Activated CD8-positive, alpha-beta T cell treated with anti-CD3 and anti-CD28 coated beads for 36 hours (primary cell): Measurements from ENCODE around the gene SLC29A1. TPM values are rescaled to one million over a fixed set of nuclear protein-coding genes. Genes with fewer than 3 reads are reported as not detected.

Experiments
- ATAC-seq: fragments of 200-7000 bp; cut with Tn5 transposase; one replicate; pipeline ENCODE4 v1.10.0; 2021; ENCODE audit warnings: mild to moderate bottlenecking, moderate library complexity
- CTCF ChIA-PET: fragments of 350-600 bp; sonication (Branson Sonifier 250); formaldehyde crosslinking; loops from one replicate; lab custom pipeline; 2021; ENCODE audit warnings: antibody characterized with exemption; lab: Charles Lee
- POLR2A ChIA-PET: fragments of 350-600 bp; sonication (Branson Sonifier 250); formaldehyde crosslinking; loops from one replicate; lab custom pipeline; 2021; ENCODE audit warnings: antibody characterized with exemption; lab: Charles Lee
- DNase-seq: peaks from one replicate; pipeline ENCODE4 v3.0.0-alpha.2; 2020
- H3K27ac Mint-ChIP-seq: one replicate; pipeline ENCODE4 v1.8.0; 2021; ENCODE audit warnings: mild to moderate bottlenecking, mixed read lengths
- H3K27me3 Mint-ChIP-seq: one replicate; pipeline ENCODE4 v1.8.0; 2021; ENCODE audit warnings: mixed read lengths
- H3K36me3 Mint-ChIP-seq: one replicate; pipeline ENCODE4 v1.8.0; 2021; ENCODE audit warnings: low read depth, mixed read lengths
- H3K4me1 Mint-ChIP-seq: one replicate; pipeline ENCODE4 v1.8.0; 2021; ENCODE audit warnings: low read depth, mixed read lengths
- H3K4me3 Mint-ChIP-seq: one replicate; pipeline ENCODE4 v1.8.0; 2021; ENCODE audit warnings: mild to moderate bottlenecking, moderate library complexity, mixed read lengths
- H3K9me3 Mint-ChIP-seq: one replicate; pipeline ENCODE4 v1.8.0; 2021; ENCODE audit warnings: mixed read lengths
- CTCF ChIP-seq: fragments of 200-600 bp; IDR thresholded peaks from one replicate; pipeline ENCODE4 v1.8.0; 2022; ENCODE audit warnings: antibody characterized with exemption, mild to moderate bottlenecking
- intact Hi-C: fragments of 100-400 bp; cut with micrococcal nuclease; formaldehyde crosslinking; loops from one replicate; pipeline ENCODE4 v1.10.0; 2022
- total RNA-seq, 2 experiments: library from RNA; stranded (reverse); gene quantifications; one replicate each; pipeline ENCODE4 v1.2.3, GENCODE V29; 2021

SLC29A1 gene
- total RNA-seq, 2 experiments from 2014 or later, result 56.1 to 57.4 TPM

- H3K4me3 Mint-ChIP-seq, result no peak overlapping the region
- DNase-seq (no peak), ATAC-seq (no peak)
- no peak for TF ChIP-seq CTCF
- intact Hi-C loops, result no loop called here
- POLR2A ChIA-PET, result interaction anchor here (0.6 to 1.1 kb wide), 4 partner anchors 30 to 892 kb away, joined by 3 read pairs; no protein-coding TSS in a partner anchor
- H3K36me3 Mint-ChIP-seq, result no peaks in the 10 kb centered on the region
- H3K4me1 Mint-ChIP-seq, result peaks cover 4% of the 10 kb centered on the region
- no peak overlapping the region for H3K27ac Mint-ChIP-seq
- no peaks in the 10 kb centered on the region for H3K9me3 Mint-ChIP-seq
- peaks cover 50% of the 10 kb centered on the region for H3K27me3 Mint-ChIP-seq
- CTCF ChIA-PET, result interaction anchor here (1.0 kb wide), 1 partner anchor 20 kb away, joined by 3 read pairs; no protein-coding TSS in a partner anchor
Measured at GRCh38 chr6:44275271-44275748, 51.9 kb downstream of the SLC29A1 start.

GRCh38 chr6:44275749-44276648, 52.6 kb downstream of the SLC29A1 start:
- peaks cover 49% of the 10 kb centered on the region for H3K27me3 Mint-ChIP-seq
- H3K27ac Mint-ChIP-seq, result no peak overlapping the region
- no peak for TF ChIP-seq CTCF
- ChIA-PET POLR2A (interaction anchor here (0.6 to 1.1 kb wide), 3 partner anchors 31 to 893 kb away, joined by 3 read pairs; no protein-coding TSS in a partner anchor), CTCF (interaction anchor here (0.6 to 1.0 kb wide), 5 partner anchors 19 to 179 kb away, joined by 3 to 4 read pairs (median 3); no protein-coding TSS in a partner anchor)
- H3K4me1 Mint-ChIP-seq, result peaks cover 3% of the 10 kb centered on the region
- intact Hi-C loops, result no loop called here
- no peaks in the 10 kb centered on the region for H3K9me3 Mint-ChIP-seq
- no peaks in the 10 kb centered on the region for H3K36me3 Mint-ChIP-seq
- no peak overlapping the region for H3K4me3 Mint-ChIP-seq
- ATAC-seq (peak; percentile 78), DNase-seq (peak; percentile 39)

- Mint-ChIP-seq H3K36me3 (no peaks in the 10 kb centered on the region), H3K27ac (no peak overlapping the region), H3K4me3 (no peak overlapping the region), H3K4me1 (no peaks in the 10 kb centered on the region), H3K27me3 (peaks cover 43% of the 10 kb centered on the region), H3K9me3 (no peaks in the 10 kb centered on the region)
- no peak for ATAC-seq
- intact Hi-C loops, result no loop called here
- ChIA-PET CTCF (interaction anchor here (0.6 to 2.1 kb wide), 5 partner anchors 9 to 180 kb away, joined by 3 to 6 read pairs (median 4); no protein-coding TSS in a partner anchor), POLR2A (interaction anchor here (1.1 kb wide), 2 partner anchors 30 to 31 kb away, joined by 3 read pairs; partner anchors contain the start of gene HSP90AB1)
- no peak for TF ChIP-seq CTCF
- no peak for DNase-seq
Measured at GRCh38 chr6:44276667-44277640, 53.6 kb downstream of the SLC29A1 start.

- no peak overlapping the region for H3K27ac Mint-ChIP-seq
- intact Hi-C loops, result no loop called here
- H3K36me3 Mint-ChIP-seq, result no peaks in the 10 kb centered on the region
- POLR2A ChIA-PET, result interaction anchor here (1.1 kb wide), 1 partner anchor 31 kb away, joined by 3 read pairs; the partner anchor contains the start of gene HSP90AB1
- ATAC-seq (no peak), DNase-seq (no peak)
- H3K9me3 Mint-ChIP-seq, result no peaks in the 10 kb centered on the region
- CTCF ChIA-PET, result interaction anchor here (1.1 to 2.1 kb wide), 4 partner anchors 9 to 59 kb away, joined by 3 to 6 read pairs (median 6); no protein-coding TSS in a partner anchor
- TF ChIP-seq CTCF, result no peak
- no peak overlapping the region for H3K4me3 Mint-ChIP-seq
- peaks cover 38% of the 10 kb centered on the region for H3K27me3 Mint-ChIP-seq
- H3K4me1 Mint-ChIP-seq, result no peaks in the 10 kb centered on the region
Measured at GRCh38 chr6:44277763-44278162, 54.4 kb downstream of the SLC29A1 start.
